DND-41 (cell line): Measurements from ENCODE around the gene PPIB.

ENCODE experiments used
- CTCF ChIP-seq: IDR thresholded peaks from 2 replicates; pipeline ENCODE4 v1.5.1; 2012; ENCODE audit warnings: borderline replicate concordance, low read length, moderate library complexity, mild to moderate bottlenecking; ENCODE audit not compliant: poor library complexity, severe bottlenecking; ENCODE audit errors: extremely low read depth
- EZH2 ChIP-seq: IDR thresholded peaks from 3 replicates; pipeline ENCODE4 v1.6.1; 2012; ENCODE audit warnings: borderline replicate concordance, low read depth, mild to moderate bottlenecking, moderate library complexity, low read length, inconsistent platforms; ENCODE audit not compliant: severe bottlenecking

GRCh38 chr15:64156652-64157331 is 6.0 kb downstream of the PPIB start:
- TF ChIP-seq EZH2 (no peak), CTCF (no peak)
